ENCODE measurements around the gene YY1AP1. TPM values are rescaled to one million over a fixed set of nuclear protein-coding genes. Genes with fewer than 3 reads are reported as not detected.
"Not testable (repeated sequence)": the region's sequence is repeated elsewhere in the genome, so short reads cannot be mapped to it uniquely, and the experiment has no call there.

Gene YY1AP1
- total and polyA plus RNA-seq, 2 donors (not counting 3 experiments of a cell fraction or from before 2014, with no cell fraction given): 42.3 to 46.4 TPM

GRCh38 chr1:155698382-155699038 is 9.9 kb upstream of the YY1AP1 start:
- no peak overlapping the region for H3K27ac ChIP-seq (ENCODE audit: insufficient read depth, low read depth, low read length)
- H3K27me3 ChIP-seq (ENCODE audit: control insufficient read depth in 2 of 2, insufficient read depth in 2 of 2, low read length in 2 of 2): no peaks in the 10 kb centered on the region
- no TSS peak for BruUV-seq (replicated peaks)
- H3K4me2 ChIP-seq (ENCODE audit: insufficient read depth, low read length): no peak overlapping the region
- ChIA-PET CTCF (no interaction called here), POLR2A (no interaction called here)
- peaks cover 79% of the 10 kb centered on the region for H3K79me2 ChIP-seq (ENCODE audit: control insufficient read depth, insufficient read depth, low read length)
- dilution Hi-C loops (cut with MboI; ENCODE audit: extremely low pct_ligation_motif_present, low sequenced_read_pairs) (no loop called here), intact Hi-C loops (cut with micrococcal nuclease) (no loop called here)
- H3K9me1 ChIP-seq (replicated peaks; ENCODE audit: control insufficient read depth, extremely low read depth, insufficient read depth, low read length): no peaks in the 10 kb centered on the region
- FAIRE-seq (no peak), DNase-seq (ENCODE audit: low read depth, low spot score) (no peak)
- no peak overlapping the region for H3K9ac ChIP-seq (replicated peaks; ENCODE audit: extremely low read depth, insufficient read depth, low read length)
- no peaks in the 10 kb centered on the region for H3K36me3 ChIP-seq (ENCODE audit: control insufficient read depth in 2 of 2, extremely low read depth in 1 of 2, insufficient read depth in 2 of 2, low read length in 2 of 2)
- no peaks in the 10 kb centered on the region for H3K9me3 ChIP-seq (replicated peaks; ENCODE audit: control insufficient read depth, insufficient read depth, low read length)
- H3K4me3 ChIP-seq (replicated peaks in 1 of 3; ENCODE audit: insufficient read depth in 1 of 3, low read depth in 1 of 3, low read length in 3 of 3): no peak overlapping the region
- H3K4me1 ChIP-seq (ENCODE audit: control insufficient read depth, extremely low read depth, insufficient read depth, low read length): no peaks in the 10 kb centered on the region
- no peaks in the 10 kb centered on the region for H4K20me1 ChIP-seq (replicated peaks; ENCODE audit: control insufficient read depth, extremely low read depth, insufficient read depth, low read length)
- no peak overlapping the region for H2AFZ ChIP-seq (ENCODE audit: low read depth, low read length)
- TF ChIP-seq MAX (IDR thresholded peaks at IDR 0.05; ENCODE audit: insufficient read depth, insufficient read length): no peak
- TF ChIP-seq CTCF (IDR thresholded peaks at IDR 0.05; ENCODE audit: extremely low read depth in 1 of 2, insufficient read depth in 1 of 2, low read depth in 1 of 2, low read length in 2 of 2): no peak
- no peak for TF ChIP-seq JUN (IDR thresholded peaks at IDR 0.05; ENCODE audit: borderline replicate concordance, insufficient read depth, insufficient read length, low read depth)
- TF ChIP-seq GATA2 (IDR thresholded peaks at IDR 0.05; ENCODE audit: insufficient read depth, insufficient read length, low read depth, low read length): no peak
- no peak for TF ChIP-seq FOS (IDR thresholded peaks at IDR 0.05; ENCODE audit: borderline replicate concordance, insufficient read depth, low read length)
- TF ChIP-seq EZH2 (IDR thresholded peaks at IDR 0.05; ENCODE audit: borderline replicate concordance, low read depth, low read length, severe bottlenecking): no peak
- TF ChIP-seq MYC (IDR thresholded peaks at IDR 0.05; ENCODE audit: low read depth, low read length): no peak
- no peak for TF ChIP-seq POLR2A (IDR thresholded peaks at IDR 0.05; ENCODE audit: low read depth, low read length)
- TF ChIP-seq POLR2AphosphoS5 (IDR thresholded peaks at IDR 0.05; ENCODE audit: insufficient read depth, low read depth, low read length): no peak

- intact Hi-C loops (cut with micrococcal nuclease); BruUV-seq (replicated peaks); H3K4me1 ChIP-seq (ENCODE audit: control insufficient read depth, extremely low read depth, insufficient read depth, low read length); H3K36me3 ChIP-seq (ENCODE audit: control insufficient read depth in 2 of 2, extremely low read depth in 1 of 2, insufficient read depth in 2 of 2, low read length in 2 of 2); H3K9ac ChIP-seq (replicated peaks; ENCODE audit: extremely low read depth, insufficient read depth, low read length); dilution Hi-C loops (cut with MboI; ENCODE audit: extremely low pct_ligation_motif_present, low sequenced_read_pairs); H3K4me2 ChIP-seq (ENCODE audit: insufficient read depth, low read length); POLR2A ChIA-PET; H3K27me3 ChIP-seq (ENCODE audit: control insufficient read depth in 2 of 2, insufficient read depth in 2 of 2, low read length in 2 of 2); H3K27ac ChIP-seq (ENCODE audit: insufficient read depth, low read depth, low read length); H3K4me3 ChIP-seq (replicated peaks in 1 of 3; ENCODE audit: insufficient read depth in 1 of 3, low read depth in 1 of 3, low read length in 3 of 3); DNase-seq (ENCODE audit: low read depth, low spot score); CTCF ChIA-PET; FAIRE-seq; H2AFZ ChIP-seq (ENCODE audit: low read depth, low read length); H3K9me3 ChIP-seq (replicated peaks; ENCODE audit: control insufficient read depth, insufficient read depth, low read length); H3K9me1 ChIP-seq (replicated peaks; ENCODE audit: control insufficient read depth, extremely low read depth, insufficient read depth, low read length); H4K20me1 ChIP-seq (replicated peaks; ENCODE audit: control insufficient read depth, extremely low read depth, insufficient read depth, low read length): not testable (repeated sequence)
- peaks cover 80% of the 10 kb centered on the region for H3K79me2 ChIP-seq (ENCODE audit: control insufficient read depth, insufficient read depth, low read length)
Measured at GRCh38 chr1:155697616-155698015, 9.0 kb upstream of the YY1AP1 start.

Measured in endothelial cell of umbilical vein (primary cell).